ENCODE data around the gene PCSK7. TPM values are rescaled to one million over a fixed set of nuclear protein-coding genes. Genes with fewer than 3 reads are reported as not detected.
"Not testable (repeated sequence)": the region's sequence is repeated elsewhere in the genome, so short reads cannot be mapped to it uniquely, and the experiment has no call there.

The PCSK7 gene
- total RNA-seq, 4 donors from 2014 or later = 56.7 to 113 (median 73.3) TPM

DNA sequence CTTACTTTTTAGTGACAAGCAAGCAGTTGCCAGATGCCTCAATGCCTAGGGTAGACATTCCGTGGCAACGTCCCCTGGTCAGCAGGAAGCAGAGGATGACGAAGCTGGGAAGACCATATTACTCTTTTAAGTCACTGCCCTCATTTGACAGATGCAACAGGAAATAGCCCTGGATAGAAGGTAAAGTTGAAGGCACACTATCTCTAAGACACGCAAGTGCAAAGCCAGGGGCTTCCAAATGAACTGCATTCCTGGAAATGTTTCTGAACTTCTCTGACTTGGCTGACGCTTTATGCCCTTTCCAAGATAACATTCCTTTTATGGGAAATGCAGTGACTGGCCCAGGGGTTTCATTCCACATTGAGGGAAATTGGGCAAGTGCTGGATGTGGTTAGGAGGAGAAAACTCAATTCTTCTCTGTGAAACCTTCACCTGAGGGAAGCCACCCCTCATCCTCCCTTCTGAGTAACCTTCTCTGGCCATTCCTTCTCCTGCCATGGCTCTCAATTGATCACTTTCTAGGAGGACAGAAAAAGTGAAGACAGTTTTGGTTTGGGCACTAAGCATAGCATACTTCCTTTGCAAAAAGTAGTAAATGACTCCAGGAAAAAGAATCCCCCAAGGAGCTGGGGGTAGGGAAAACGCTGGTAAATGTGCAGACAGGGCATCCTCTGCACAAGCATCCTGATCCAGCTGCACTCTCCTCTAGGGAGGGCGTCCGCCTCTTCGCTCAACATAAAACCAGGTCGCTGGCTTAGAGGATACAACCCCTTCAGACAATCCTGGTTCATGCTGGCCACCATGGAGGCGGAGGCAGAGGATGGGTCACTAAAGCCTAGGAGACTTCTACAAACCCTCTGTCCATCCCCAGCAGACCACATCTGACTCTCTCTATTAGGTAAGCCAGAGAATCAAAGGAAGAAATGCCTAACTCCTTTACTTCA lies 14.5 kb downstream of the PCSK7 start:
- peak in 1 of 2 donors; percentile 46 for DNase-seq (ENCODE audit: low spot score in 2 of 2)
- TF ChIP-seq POLR2A (IDR thresholded peaks at IDR 0.05) = no peak
- no peak for TF ChIP-seq EP300 (IDR thresholded peaks at IDR 0.05)
- H3K27ac ChIP-seq = peak overlapping the region; percentile 84
- no peak overlapping the region for H3K4me3 ChIP-seq
- H3K9me3 ChIP-seq = no peaks in the 10 kb centered on the region
- no peaks in the 10 kb centered on the region for H3K27me3 ChIP-seq
- peaks cover 87% of the 10 kb centered on the region for H3K36me3 ChIP-seq
- peaks cover 33% of the 10 kb centered on the region for H3K4me1 ChIP-seq
- 72% methylated on average over 11 of the region's 11 CpGs for whole genome bisulfite sequencing

- Histone ChIP-seq H3K4me3 (no peak overlapping the region), H3K27ac (no peak overlapping the region), H3K4me1 (peaks cover 5% of the 10 kb centered on the region), H3K9me3 (no peaks in the 10 kb centered on the region), H3K36me3 (peaks cover 78% of the 10 kb centered on the region), H3K27me3 (no peaks in the 10 kb centered on the region)
- no peak for TF ChIP-seq EP300 (IDR thresholded peaks at IDR 0.05)
- TF ChIP-seq POLR2A (IDR thresholded peaks at IDR 0.05) = no peak
- no peak for TF ChIP-seq CTCF (IDR thresholded peaks at IDR 0.05)
- no peak for TF ChIP-seq POLR2AphosphoS5 (IDR thresholded peaks at IDR 0.05)
- DNase-seq (ENCODE audit: low spot score in 2 of 2) = peak in 1 of 2 donors; percentile 15
- 84% methylated on average over 7 of the region's 7 CpGs for WGBS
These were observed 17.3 kb downstream of the PCSK7 start for GRCh38 chr11:117214404-117215110.

- TF ChIP-seq POLR2A (IDR thresholded peaks at IDR 0.05) = no peak
- H3K4me1 ChIP-seq = no peaks in the 10 kb centered on the region
- H3K4me3 ChIP-seq = no peak overlapping the region
- no peak for DNase-seq (ENCODE audit: low spot score in 2 of 2)
- peaks cover 61% of the 10 kb centered on the region for H3K36me3 ChIP-seq
- no peak overlapping the region for H3K27ac ChIP-seq
- no peaks in the 10 kb centered on the region for H3K9me3 ChIP-seq
- no peaks in the 10 kb centered on the region for H3K27me3 ChIP-seq
- WGBS = 91% methylated on average over 11 of the region's 11 CpGs
These were observed 19.0 kb downstream of the PCSK7 start for GRCh38 chr11:117212697-117213355.

GRCh38 chr11:117210620-117211019 lies 21.3 kb downstream of the PCSK7 start:
- no peak overlapping the region for H3K4me3 ChIP-seq
- WGBS = 100% methylated on average over 3 of the region's 3 CpGs
- no peaks in the 10 kb centered on the region for H3K4me1 ChIP-seq
- no peak for DNase-seq (ENCODE audit: low spot score in 2 of 2)
- TF ChIP-seq CTCF (IDR thresholded peaks at IDR 0.05) (no peak), POLR2A (IDR thresholded peaks at IDR 0.05) (no peak), POLR2AphosphoS5 (IDR thresholded peaks at IDR 0.05) (no peak), EP300 (IDR thresholded peaks at IDR 0.05) (no peak)
- H3K27ac ChIP-seq = no peak overlapping the region
- H3K27me3 ChIP-seq = no peaks in the 10 kb centered on the region
- H3K36me3 ChIP-seq = peaks cover 43% of the 10 kb centered on the region
- H3K9me3 ChIP-seq = no peaks in the 10 kb centered on the region

- not testable (repeated sequence) for H3K4me1 ChIP-seq; DNase-seq (ENCODE audit: low spot score in 2 of 2); H3K27ac ChIP-seq; H3K4me3 ChIP-seq; H3K27me3 ChIP-seq; H3K9me3 ChIP-seq
- peaks cover 45% of the 10 kb centered on the region for H3K36me3 ChIP-seq
- WGBS = 95% methylated on average over 8 of the region's 8 CpGs
These were observed 22.3 kb downstream of the PCSK7 start for GRCh38 chr11:117209351-117210125.

- H3K36me3 ChIP-seq = peaks cover 45% of the 10 kb centered on the region
- not testable (repeated sequence) for H3K4me1 ChIP-seq; H3K9me3 ChIP-seq; H3K27ac ChIP-seq; H3K4me3 ChIP-seq; H3K27me3 ChIP-seq; DNase-seq (ENCODE audit: low spot score in 2 of 2)
- 97% methylated on average over 9 of the region's 13 CpGs for WGBS
These were observed 23.2 kb downstream of the PCSK7 start for GRCh38 chr11:117208710-117209109.

- 100% methylated on average over 2 of the region's 5 CpGs for WGBS
- H3K4me1 ChIP-seq; H3K27ac ChIP-seq; H3K27me3 ChIP-seq; H3K9me3 ChIP-seq; H3K4me3 ChIP-seq; DNase-seq (ENCODE audit: low spot score in 2 of 2): not testable (repeated sequence)
- peaks cover 42% of the 10 kb centered on the region for H3K36me3 ChIP-seq
These were observed 24.4 kb downstream of the PCSK7 start for GRCh38 chr11:117207481-117207880.

DNA sequence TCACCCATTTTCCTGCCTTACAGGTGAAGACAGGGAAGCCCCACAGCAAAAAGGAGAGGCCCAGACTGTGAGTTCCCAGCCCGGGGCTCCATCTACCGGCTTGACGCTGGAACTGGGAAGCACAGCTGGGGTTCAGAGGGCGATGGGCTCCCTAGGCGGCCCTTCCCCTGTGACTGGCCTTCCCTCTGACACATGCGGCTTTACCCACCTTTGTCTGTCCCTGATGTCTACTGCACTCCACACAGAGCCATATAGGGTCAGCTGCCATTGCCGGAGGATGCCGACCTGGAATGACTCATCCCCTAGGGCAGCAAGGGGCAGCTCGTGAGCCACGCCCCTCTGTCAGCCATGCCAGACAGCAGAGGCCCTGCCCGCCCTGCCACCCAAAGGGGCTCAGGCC lies 25.0 kb downstream of the PCSK7 start:
- not testable (repeated sequence) for H3K27ac ChIP-seq; H3K4me1 ChIP-seq; H3K4me3 ChIP-seq; H3K9me3 ChIP-seq; DNase-seq (ENCODE audit: low spot score in 2 of 2); H3K27me3 ChIP-seq
- H3K36me3 ChIP-seq = peaks cover 46% of the 10 kb centered on the region
- WGBS = no CpG with 5 or more reads among the region's 11 CpGs

- 92% methylated on average over 8 of the region's 8 CpGs for WGBS
- not testable (repeated sequence) for H3K27ac ChIP-seq; H3K27me3 ChIP-seq; DNase-seq (ENCODE audit: low spot score in 2 of 2); H3K9me3 ChIP-seq; H3K4me3 ChIP-seq; H3K4me1 ChIP-seq
- peaks cover 44% of the 10 kb centered on the region for H3K36me3 ChIP-seq
These were observed 25.8 kb downstream of the PCSK7 start for GRCh38 chr11:117206111-117206510.
